Measurements from ENCODE around the gene KRTAP10-5. TPM values are rescaled to one million over a fixed set of nuclear protein-coding genes. Genes with fewer than 3 reads are reported as not detected.
"Not testable (repeated sequence)": the region's sequence is repeated elsewhere in the genome, so short reads cannot be mapped to it uniquely, and the experiment has no call there.

Gene KRTAP10-5
- total RNA-seq = not detected
- not detected for polyA plus RNA-seq

DNA sequence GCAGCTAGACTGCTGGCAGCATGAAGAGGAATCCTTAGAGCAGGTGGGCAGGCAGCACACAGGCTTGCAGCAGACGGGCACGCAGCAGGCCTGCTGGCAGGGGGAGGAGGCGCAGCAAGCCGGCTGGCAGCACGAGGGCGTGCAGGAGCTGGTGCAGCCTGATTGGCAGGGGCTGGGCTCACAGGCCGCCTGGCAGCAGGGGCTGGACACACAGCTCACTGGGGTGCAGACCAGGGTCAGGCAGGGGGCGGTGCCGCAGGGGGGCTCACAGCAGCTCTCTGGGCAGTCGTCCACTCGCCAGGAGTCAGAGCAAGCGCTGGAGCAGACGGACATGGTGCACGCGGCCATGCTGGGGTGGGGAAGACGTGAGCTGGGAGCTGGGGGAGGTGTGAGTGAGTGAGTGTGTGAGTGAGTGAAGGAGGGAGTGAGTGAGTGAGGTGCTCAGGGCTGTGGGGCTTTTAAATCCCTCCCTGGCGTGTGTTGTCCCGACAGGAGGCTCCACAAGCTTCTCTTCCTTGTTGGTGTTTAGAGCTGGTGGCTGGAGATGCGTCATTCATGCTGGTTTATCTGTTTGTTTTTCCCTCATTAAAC lies at the start of gene KRTAP10-5:
TSS of gene KRTAP10-5 (minus strand) at position 374 of the 591 bp plus-strand sequence. CDS start at position 348, 26 bp downstream.
- not testable (repeated sequence) for H3K4me3 ChIP-seq (ENCODE audit: low read depth, low read length); ATAC-seq (ENCODE audit: low read depth in 2 of 2); DNase-seq; H3K27me3 ChIP-seq (ENCODE audit: control insufficient read depth, insufficient read depth, low read length); H3K36me3 Mint-ChIP-seq; H3K27ac ChIP-seq (ENCODE audit: insufficient read depth, low read length, poor library complexity, severe bottlenecking); H3K36me3 ChIP-seq (ENCODE audit: control insufficient read depth, insufficient read depth, low read length); H3K4me1 ChIP-seq (ENCODE audit: control insufficient read depth, insufficient read depth, low read length, poor library complexity, severe bottlenecking)
- H3K4me3 Mint-ChIP-seq = peak within 1 kb of the TSS in 1 of 4 donors; percentile 65
- H3K27me3 Mint-ChIP-seq = peaks cover 26% of the 10 kb centered on the region
- H3K9me3 Mint-ChIP-seq = peaks cover 0 to 42% (median 10%) of the 10 kb centered on the region in 7 donors
- peaks cover 9 to 14% (median 11%) of the 10 kb centered on the region in 4 donors for H3K4me1 Mint-ChIP-seq
- H3K27ac Mint-ChIP-seq = peak within 1 kb of the TSS in 1 of 3 donors; percentile 58
- H3K9me3 ChIP-seq (ENCODE audit: control insufficient read depth in 2 of 2, low read length in 2 of 2) = peaks cover 21 to 26% of the 10 kb centered on the region in 2 experiments

GRCh38 chr21:44628707-44629391 lies 48.4 kb upstream of the KRTAP10-5 start:
- H3K9me3 ChIP-seq (ENCODE audit: control insufficient read depth in 2 of 2, low read length in 2 of 2) = peaks cover 27 to 47% of the 10 kb centered on the region in 2 experiments
- Mint-ChIP-seq H3K4me3 (peak overlapping the region in 1 of 4 donors; percentile 24), H3K36me3 (no peaks in the 10 kb centered on the region), H3K27ac (no peak overlapping the region), H3K27me3 (peaks cover 18% of the 10 kb centered on the region), H3K4me1 (peaks cover 5 to 29% (median 11%) of the 10 kb centered on the region in 4 donors), H3K9me3 (peaks cover 5 to 44% (median 28%) of the 10 kb centered on the region in 7 donors)
- ATAC-seq (ENCODE audit: low read depth in 2 of 2) (no peak), DNase-seq (no peak)
- no peaks in the 10 kb centered on the region for H3K36me3 ChIP-seq (ENCODE audit: control insufficient read depth, insufficient read depth, low read length)
- H3K4me1 ChIP-seq (ENCODE audit: control insufficient read depth, insufficient read depth, low read length, poor library complexity, severe bottlenecking) = peaks cover 17% of the 10 kb centered on the region
- H3K27me3 ChIP-seq (ENCODE audit: control insufficient read depth, insufficient read depth, low read length) = no peaks in the 10 kb centered on the region
- no peak overlapping the region for H3K27ac ChIP-seq (ENCODE audit: insufficient read depth, low read length, poor library complexity, severe bottlenecking)
- H3K4me3 ChIP-seq (ENCODE audit: low read depth, low read length) = no peak overlapping the region

DNA sequence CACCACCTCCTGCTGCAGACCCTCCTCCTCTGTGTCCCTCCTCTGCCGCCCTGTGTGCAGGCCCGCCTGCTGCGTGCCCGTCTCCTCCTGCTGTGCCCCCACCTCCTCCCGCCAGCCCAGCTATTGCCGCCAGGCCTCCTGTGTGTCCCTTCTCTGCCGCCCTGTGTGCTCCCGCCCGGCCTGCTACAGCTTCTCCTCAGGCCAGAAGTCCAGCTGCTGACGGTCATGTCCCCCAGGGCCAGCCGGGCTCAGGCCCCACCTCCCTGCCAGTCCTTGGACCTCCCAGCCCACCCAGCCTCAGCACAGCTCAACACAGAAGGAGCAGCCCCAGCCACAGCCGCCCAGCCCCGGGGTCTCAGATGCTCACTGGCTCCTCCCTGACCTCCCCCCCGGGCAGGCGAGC lies 47.4 kb upstream of the KRTAP10-5 start:
- not testable (repeated sequence) for H3K4me3 ChIP-seq (ENCODE audit: low read depth, low read length); ATAC-seq (ENCODE audit: low read depth in 2 of 2); H3K36me3 Mint-ChIP-seq; H3K27me3 Mint-ChIP-seq; DNase-seq; H3K4me3 Mint-ChIP-seq; H3K27me3 ChIP-seq (ENCODE audit: control insufficient read depth, insufficient read depth, low read length); H3K36me3 ChIP-seq (ENCODE audit: control insufficient read depth, insufficient read depth, low read length); H3K27ac ChIP-seq (ENCODE audit: insufficient read depth, low read length, poor library complexity, severe bottlenecking)
- Histone ChIP-seq H3K4me1 (ENCODE audit: control insufficient read depth, insufficient read depth, low read length, poor library complexity, severe bottlenecking) (peaks cover 17% of the 10 kb centered on the region), H3K9me3 (ENCODE audit: control insufficient read depth in 2 of 2, low read length in 2 of 2) (peaks cover 34 to 52% of the 10 kb centered on the region in 2 experiments)
- Mint-ChIP-seq H3K4me1 (peaks cover 5 to 29% (median 12%) of the 10 kb centered on the region in 4 donors), H3K27ac (peak overlapping the region in 1 of 3 donors; percentile 75), H3K9me3 (peaks cover 1 to 45% (median 30%) of the 10 kb centered on the region in 7 donors)

DNA sequence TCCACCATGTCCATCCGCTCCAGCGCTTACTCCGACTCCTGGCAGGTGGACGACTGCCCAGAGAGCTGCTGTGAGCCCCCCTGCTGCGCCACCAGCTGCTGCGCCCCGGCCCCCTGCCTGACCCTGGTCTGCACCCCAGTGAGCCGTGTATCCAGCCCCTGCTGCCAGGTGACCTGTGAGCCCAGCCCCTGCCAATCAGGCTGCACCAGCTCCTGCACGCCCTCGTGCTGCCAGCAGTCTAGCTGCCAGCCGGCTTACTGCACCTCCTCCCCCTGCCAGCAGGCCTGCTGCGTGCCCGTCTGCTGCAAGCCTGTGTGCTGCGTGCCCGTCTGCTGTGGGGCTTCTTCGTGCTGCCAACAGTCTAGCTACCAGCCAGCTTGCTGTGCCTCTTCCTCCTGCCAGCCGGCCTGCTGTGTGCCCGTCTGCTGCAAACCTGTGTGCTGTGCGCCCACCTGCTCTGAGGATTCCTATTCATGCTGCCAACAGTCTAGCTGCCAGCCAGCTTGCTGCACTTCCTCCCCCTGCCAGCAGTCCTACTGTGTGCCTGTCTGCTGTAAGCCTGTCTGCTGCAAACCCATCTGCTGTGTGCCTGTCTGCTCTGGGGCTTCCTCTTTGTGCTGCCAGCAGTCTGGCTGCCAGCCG lies 46.9 kb upstream of the KRTAP10-5 start:
- H3K4me3 Mint-ChIP-seq = not testable (repeated sequence)

DNA sequence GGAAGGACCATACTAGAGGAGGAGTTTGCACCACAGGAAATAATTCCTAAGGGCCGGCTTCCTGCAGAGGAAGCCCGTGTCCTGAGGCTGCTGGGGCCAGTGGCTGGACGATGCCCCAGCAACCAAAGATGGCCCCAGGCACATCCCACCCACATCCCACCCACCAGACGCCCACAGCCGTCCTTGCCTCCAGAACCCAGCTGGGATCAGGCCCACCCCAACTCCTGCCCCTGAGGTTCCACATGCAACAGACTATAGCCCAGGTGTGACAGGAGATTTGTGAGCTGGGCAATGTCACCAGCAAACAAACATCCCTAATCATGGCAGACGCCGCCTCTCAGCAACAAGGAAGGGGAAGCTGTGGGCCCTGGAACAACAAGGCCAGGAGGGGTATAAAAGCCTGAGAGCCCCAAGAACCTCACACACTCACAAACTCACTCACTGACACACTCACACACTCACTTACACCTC lies 46.3 kb upstream of the KRTAP10-5 start, which contains the start of gene KRTAP10-9:
TSS of gene KRTAP10-9 (plus strand) at position 421 of the 471 bp plus-strand sequence. CDS start 79 bp downstream, outside the sequence.
- peaks cover 16% of the 10 kb centered on the region for H3K36me3 Mint-ChIP-seq
- no peaks in the 10 kb centered on the region for H3K27me3 ChIP-seq (ENCODE audit: control insufficient read depth, insufficient read depth, low read length)
- peak within 1 kb of the TSS in 2 of 3 donors; percentile 66 to 75 for H3K27ac Mint-ChIP-seq
- no peak within 1 kb of the TSS for H3K27ac ChIP-seq (ENCODE audit: insufficient read depth, low read length, poor library complexity, severe bottlenecking)
- H3K4me1 Mint-ChIP-seq = peaks cover 5 to 29% (median 12%) of the 10 kb centered on the region in 4 donors
- peaks cover 10% of the 10 kb centered on the region for H3K27me3 Mint-ChIP-seq
- H3K9me3 ChIP-seq (ENCODE audit: control insufficient read depth in 2 of 2, low read length in 2 of 2) = peaks cover 27 to 43% of the 10 kb centered on the region in 2 experiments
- peaks cover 17% of the 10 kb centered on the region for H3K4me1 ChIP-seq (ENCODE audit: control insufficient read depth, insufficient read depth, low read length, poor library complexity, severe bottlenecking)
- H3K36me3 ChIP-seq (ENCODE audit: control insufficient read depth, insufficient read depth, low read length) = no peaks in the 10 kb centered on the region
- no peak within 1 kb of the TSS for H3K4me3 ChIP-seq (ENCODE audit: low read depth, low read length)
- no peak for DNase-seq
- no peak for ATAC-seq (ENCODE audit: low read depth in 2 of 2)
- H3K4me3 Mint-ChIP-seq = no peak within 1 kb of the TSS
- H3K9me3 Mint-ChIP-seq = peaks cover 3 to 42% (median 31%) of the 10 kb centered on the region in 7 donors

More for the DNA sequence above, 46.9 kb upstream of the KRTAP10-5 start:
- Mint-ChIP-seq H3K27ac (peak overlapping the region in 2 of 3 donors; percentile 66 to 75), H3K4me1 (peaks cover 5 to 29% (median 12%) of the 10 kb centered on the region in 4 donors), H3K36me3 (peaks cover 14% of the 10 kb centered on the region), H3K9me3 (peaks cover 1 to 46% (median 34%) of the 10 kb centered on the region in 7 donors)
- DNase-seq; H3K27me3 Mint-ChIP-seq; H3K27ac ChIP-seq (ENCODE audit: insufficient read depth, low read length, poor library complexity, severe bottlenecking); H3K27me3 ChIP-seq (ENCODE audit: control insufficient read depth, insufficient read depth, low read length); ATAC-seq (ENCODE audit: low read depth in 2 of 2); H3K4me3 ChIP-seq (ENCODE audit: low read depth, low read length); H3K36me3 ChIP-seq (ENCODE audit: control insufficient read depth, insufficient read depth, low read length): not testable (repeated sequence)
- Histone ChIP-seq H3K4me1 (ENCODE audit: control insufficient read depth, insufficient read depth, low read length, poor library complexity, severe bottlenecking) (peaks cover 17% of the 10 kb centered on the region), H3K9me3 (ENCODE audit: control insufficient read depth in 2 of 2, low read length in 2 of 2) (peaks cover 33 to 49% of the 10 kb centered on the region in 2 experiments)

DNA sequence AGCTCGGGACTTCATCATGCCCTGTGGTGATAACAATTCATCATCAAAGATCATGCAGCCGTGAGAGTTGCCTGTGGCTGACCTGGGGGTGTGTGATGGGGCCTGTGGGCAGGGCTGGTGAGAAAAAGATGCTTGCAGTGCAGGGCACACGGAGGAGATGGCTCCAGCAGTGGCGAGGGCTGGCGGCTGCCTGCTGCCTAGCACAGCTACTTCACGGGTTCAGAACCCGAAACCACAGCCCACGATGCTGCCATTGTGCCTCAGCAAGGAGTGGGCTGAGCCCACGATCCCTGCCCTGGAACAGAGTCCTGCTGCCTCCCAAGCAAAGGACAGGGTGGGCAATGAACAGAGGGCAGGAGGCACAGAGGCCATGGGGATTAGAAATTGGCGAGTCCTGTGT lies 45.9 kb upstream of the KRTAP10-5 start:
- H3K27me3 Mint-ChIP-seq = peaks cover 9% of the 10 kb centered on the region
- no peak for DNase-seq
- Histone ChIP-seq H3K4me3 (ENCODE audit: low read depth, low read length) (no peak overlapping the region), H3K27ac (ENCODE audit: insufficient read depth, low read length, poor library complexity, severe bottlenecking) (no peak overlapping the region), H3K27me3 (ENCODE audit: control insufficient read depth, insufficient read depth, low read length) (no peaks in the 10 kb centered on the region), H3K4me1 (ENCODE audit: control insufficient read depth, insufficient read depth, low read length, poor library complexity, severe bottlenecking) (peaks cover 17% of the 10 kb centered on the region), H3K9me3 (ENCODE audit: control insufficient read depth in 2 of 2, low read length in 2 of 2) (peaks cover 24 to 38% of the 10 kb centered on the region in 2 experiments), H3K36me3 (ENCODE audit: control insufficient read depth, insufficient read depth, low read length) (no peaks in the 10 kb centered on the region)
- no peak overlapping the region for H3K27ac Mint-ChIP-seq
- H3K9me3 Mint-ChIP-seq = peaks cover 3 to 39% (median 31%) of the 10 kb centered on the region in 7 donors
- peaks cover 16% of the 10 kb centered on the region for H3K36me3 Mint-ChIP-seq
- no peak for ATAC-seq (ENCODE audit: low read depth in 2 of 2)
- peaks cover 5 to 29% (median 12%) of the 10 kb centered on the region in 4 donors for H3K4me1 Mint-ChIP-seq
- H3K4me3 Mint-ChIP-seq = no peak overlapping the region

DNA sequence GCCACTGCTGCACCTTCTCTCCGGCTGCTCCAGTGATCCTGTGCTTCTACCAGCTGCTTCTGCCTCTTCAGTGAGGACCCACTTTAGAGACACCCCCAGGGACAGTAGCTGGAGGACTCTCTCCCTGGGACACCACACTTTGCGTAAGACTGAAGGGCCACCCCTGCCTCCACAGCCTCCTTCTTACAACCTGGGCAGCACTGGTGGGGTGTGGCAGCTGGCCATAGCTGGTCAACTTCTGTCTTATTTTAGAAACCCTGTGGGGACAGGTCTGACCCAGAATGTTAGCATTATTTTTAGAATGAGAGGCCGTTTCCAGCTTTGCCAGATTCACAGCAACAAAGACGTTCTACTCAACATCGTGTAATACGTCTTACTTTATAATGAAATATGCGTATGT lies 45.4 kb upstream of the KRTAP10-5 start:
- Histone ChIP-seq H3K4me1 (ENCODE audit: control insufficient read depth, insufficient read depth, low read length, poor library complexity, severe bottlenecking) (peaks cover 17% of the 10 kb centered on the region), H3K27me3 (ENCODE audit: control insufficient read depth, insufficient read depth, low read length) (no peaks in the 10 kb centered on the region), H3K36me3 (ENCODE audit: control insufficient read depth, insufficient read depth, low read length) (no peaks in the 10 kb centered on the region), H3K4me3 (ENCODE audit: low read depth, low read length) (no peak overlapping the region), H3K9me3 (ENCODE audit: control insufficient read depth in 2 of 2, low read length in 2 of 2) (peaks cover 21 to 33% of the 10 kb centered on the region in 2 experiments), H3K27ac (ENCODE audit: insufficient read depth, low read length, poor library complexity, severe bottlenecking) (no peak overlapping the region)
- ATAC-seq (ENCODE audit: low read depth in 2 of 2) = no peak
- Mint-ChIP-seq H3K4me3 (no peak overlapping the region), H3K9me3 (peaks cover 5 to 34% (median 27%) of the 10 kb centered on the region in 7 donors), H3K4me1 (peaks cover 5 to 25% (median 8%) of the 10 kb centered on the region in 4 donors), H3K36me3 (peaks cover 16% of the 10 kb centered on the region), H3K27me3 (peaks cover 5% of the 10 kb centered on the region), H3K27ac (no peak overlapping the region)
- DNase-seq = no peak

All from CD4-positive, CD25-positive, alpha-beta regulatory T cell (primary cell).